Fibroblast of skin of scalp (primary cell): ENCODE results near the gene ZNF263.
A peak's percentile ranks its signal among the peaks of the same experiment; 100 is the strongest.
"Not testable (repeated sequence)": the region's sequence is repeated elsewhere in the genome, so short reads cannot be mapped to it uniquely, and the experiment has no call there.

Experiments
- DNase-seq: peaks from one replicate; pipeline ENCODE4 v3.0.0-alpha.2; 2013

The ZNF263 gene

DNA sequence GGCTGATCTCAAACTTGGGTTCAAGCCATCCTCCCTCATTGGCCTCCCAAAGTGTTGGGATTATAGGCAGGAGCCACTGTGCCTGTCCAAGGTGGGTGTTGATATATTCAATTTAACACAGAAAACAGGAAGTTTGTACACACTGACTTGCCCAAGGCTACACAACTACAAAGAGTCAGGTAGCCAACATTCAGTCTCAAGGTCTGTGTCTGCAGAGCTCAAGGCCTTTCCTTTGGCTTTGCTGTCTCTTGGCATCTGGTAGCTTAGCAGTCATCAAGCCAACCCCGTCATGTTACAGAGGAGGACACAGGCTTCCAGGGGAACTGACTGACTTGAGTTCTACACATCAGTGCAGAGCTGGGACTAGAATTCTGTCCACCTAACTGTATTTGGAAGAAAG is 15.0 kb upstream of the ZNF263 start:
- DNase-seq, result no peak

DNA sequence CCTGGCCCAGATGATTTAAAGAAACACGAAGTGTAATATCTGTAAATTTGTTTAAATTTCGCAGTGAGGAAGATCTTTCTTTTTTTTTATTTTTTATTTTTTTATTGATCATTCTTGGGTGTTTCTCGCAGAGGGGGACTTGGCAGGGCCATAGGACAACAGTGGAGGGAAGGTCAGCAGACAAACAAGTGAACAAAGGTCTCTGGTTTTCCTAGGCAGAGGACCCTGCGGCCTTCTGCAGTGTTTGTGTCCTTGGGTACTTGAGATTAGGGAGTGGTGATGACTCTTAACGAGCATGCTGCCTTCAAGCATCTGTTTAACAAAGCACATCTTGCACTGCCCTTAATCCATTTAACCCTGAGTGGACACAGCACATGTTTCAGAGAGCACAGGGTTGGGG is 12.6 kb upstream of the ZNF263 start:
- not testable (repeated sequence) for DNase-seq

DNA sequence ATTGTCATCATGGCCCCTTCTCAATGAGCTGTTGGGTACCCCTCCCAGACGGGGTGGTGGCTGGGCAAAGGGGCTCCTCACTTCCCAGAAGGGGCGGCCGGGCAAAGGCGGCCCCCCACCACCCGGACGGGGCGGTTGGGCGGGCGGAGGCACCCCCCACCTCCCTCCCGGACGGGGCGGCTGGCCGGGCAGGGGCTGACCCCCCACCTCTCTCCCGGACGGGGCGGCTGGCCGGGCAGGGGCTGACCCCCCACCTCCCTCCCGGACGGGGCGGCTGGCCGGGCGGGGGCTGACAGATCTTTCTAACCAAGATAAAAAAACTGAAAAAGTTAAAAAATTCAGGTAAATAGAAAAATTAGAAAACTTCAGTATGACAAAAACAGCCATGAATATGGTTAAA is 12.0 kb upstream of the ZNF263 start:
- not testable (repeated sequence) for DNase-seq

DNA sequence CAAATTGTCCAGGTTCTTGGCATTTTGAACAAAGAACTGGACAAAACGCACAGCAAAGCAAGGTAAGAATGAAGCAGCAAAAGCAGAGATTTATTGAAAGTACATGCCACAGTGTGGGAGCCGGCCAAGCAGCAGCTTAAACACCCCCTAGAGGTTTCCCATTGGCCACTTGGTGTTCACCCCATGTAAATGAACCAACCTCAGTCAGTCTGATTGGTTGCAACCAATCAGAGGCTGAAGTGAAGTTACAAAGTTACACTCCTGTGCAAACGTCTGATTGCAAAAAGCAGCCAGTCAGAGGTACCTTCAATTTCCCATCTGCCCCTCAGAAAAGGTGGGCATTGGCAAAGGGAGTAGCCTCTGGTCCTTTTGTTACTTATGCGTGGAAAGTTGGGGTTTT is 8.8 kb upstream of the ZNF263 start:
- no peak for DNase-seq

DNA sequence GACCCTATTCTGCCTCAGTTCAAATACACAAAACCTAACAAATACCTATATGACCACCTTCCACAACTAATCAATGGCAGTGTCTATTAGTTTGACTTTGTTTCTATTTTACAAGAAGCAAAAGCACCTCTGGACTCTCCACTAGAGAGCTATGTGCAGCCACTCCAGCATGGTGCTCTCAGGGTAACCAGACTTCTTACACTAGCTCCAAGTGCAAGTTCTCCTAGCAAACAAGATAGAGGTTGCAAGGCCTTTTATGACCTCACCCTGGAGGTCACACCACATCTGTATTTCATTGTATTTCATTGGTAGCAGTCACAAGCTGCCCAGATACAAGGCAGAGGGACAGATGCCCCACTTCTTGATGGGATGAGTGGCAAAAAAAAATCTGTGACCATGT is 8.3 kb upstream of the ZNF263 start:
- DNase-seq, result no peak

DNA sequence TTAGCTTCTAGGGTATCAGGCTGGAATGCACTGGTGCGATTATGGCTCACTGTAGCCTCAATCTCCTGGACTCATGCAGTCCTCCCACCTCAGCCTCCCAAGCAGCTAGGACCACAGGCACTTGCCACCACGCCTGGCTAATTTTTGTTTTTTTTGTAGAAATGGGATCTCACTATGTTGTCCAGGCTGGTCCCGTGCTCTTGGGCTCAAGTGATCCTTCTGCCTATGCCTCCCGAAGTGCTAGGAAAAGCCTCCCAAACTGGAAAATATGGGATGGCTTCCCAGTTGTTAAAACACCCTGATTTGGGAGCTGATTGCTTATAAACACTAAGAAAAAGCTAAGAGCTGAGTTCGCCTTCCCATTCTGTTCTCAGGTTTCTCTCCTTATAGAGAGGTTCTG is 6.6 kb upstream of the ZNF263 start:
- no peak for DNase-seq

DNA sequence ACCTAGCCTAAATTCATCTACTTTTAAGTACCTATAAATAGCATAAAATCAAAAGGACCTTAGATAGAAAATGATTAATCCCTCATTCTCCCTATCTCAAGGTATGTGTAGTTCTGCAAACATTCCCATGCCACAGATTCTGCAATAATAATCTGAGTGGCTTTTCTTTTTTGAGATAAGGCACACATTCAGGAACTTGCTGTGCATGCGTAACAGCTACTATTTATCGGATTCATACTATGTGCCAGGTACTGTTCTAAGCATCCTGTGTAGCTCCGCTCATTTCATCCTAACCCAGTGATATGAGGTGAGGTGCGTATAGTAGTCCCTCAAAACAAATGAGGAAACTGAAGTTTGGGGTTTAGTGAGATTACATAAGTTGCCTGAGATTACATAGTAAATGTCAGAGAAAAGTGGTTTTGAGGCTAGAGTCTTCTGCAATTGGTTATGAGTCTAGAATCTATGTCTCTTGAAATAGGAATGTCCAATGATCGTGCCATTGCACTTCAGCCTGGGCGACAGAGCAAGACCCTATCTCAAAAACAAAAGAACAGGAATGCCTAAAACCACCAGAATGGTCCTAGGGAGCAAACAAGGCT is 2.0 kb upstream of the ZNF263 start:
- DNase-seq, result no peak

DNA sequence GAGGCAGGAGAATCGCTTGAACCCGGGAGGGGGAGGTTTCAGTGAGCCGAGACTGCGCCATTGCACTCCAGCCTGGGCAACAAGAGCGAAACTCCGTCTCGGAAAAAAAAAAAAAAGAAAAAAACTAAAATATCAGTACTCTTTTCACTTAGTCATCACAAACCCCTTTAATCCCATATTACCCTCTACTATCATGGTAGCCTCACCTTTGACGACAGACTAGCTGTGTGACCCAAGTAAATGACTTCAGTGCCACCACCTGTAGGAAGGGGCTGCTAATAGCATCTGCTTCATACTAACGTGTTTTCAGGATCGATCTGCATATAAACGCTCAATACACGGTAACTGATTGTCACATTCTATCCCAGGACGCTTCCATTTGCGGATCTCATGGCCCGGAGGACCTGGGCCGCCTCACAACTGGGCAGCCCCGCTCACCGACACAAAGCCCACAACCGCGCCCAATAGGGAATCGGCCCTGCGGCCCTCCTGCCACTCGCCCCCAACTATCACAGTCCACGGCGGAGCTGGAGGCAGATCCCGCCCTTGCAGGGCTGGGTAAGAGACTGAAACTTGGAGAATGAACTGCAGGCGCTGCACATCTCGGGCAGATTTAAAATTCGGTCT is 1.1 kb upstream of the ZNF263 start:
- no peak for DNase-seq

DNA sequence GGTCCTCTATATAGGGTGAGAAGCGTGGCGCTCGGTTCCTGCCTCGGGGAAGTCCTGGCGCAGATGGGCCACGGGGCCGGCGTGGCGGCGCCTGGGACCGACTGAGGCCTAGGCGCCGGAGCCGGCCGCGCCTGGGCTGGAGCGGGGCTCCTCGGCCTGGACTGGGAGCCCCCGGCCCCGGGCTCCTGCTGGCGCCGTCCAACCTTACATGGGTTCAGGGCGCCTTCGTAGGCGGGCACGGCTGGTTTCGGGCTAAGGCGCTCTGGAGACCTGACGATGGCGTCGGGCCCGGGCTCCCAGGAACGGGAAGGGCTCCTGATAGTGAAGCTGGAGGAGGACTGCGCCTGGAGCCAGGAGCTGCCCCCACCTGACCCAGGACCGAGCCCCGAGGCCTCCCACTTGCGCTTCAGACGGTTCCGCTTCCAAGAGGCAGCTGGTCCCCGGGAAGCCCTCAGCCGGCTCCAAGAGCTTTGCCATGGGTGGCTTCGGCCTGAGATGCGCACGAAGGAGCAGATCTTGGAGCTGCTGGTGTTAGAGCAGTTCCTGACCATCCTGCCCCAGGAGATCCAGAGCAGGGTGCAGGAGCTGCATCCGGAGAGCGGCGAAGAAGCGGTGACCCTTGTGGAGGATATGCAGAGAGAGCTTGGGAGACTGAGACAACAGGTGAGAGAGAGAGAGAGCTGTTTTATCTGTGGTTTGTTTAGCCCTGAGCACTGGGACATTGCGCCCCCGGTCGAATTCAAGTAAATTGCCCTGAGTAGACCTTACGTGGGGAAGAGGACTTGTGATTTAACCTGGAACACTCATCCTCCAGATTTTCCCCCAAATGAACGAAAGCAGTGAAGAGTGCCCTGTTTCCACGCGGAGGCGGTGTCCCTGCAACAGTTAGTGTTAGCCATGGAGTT is 504 bp downstream of the ZNF263 start:
- DNase-seq, result no peak

DNA sequence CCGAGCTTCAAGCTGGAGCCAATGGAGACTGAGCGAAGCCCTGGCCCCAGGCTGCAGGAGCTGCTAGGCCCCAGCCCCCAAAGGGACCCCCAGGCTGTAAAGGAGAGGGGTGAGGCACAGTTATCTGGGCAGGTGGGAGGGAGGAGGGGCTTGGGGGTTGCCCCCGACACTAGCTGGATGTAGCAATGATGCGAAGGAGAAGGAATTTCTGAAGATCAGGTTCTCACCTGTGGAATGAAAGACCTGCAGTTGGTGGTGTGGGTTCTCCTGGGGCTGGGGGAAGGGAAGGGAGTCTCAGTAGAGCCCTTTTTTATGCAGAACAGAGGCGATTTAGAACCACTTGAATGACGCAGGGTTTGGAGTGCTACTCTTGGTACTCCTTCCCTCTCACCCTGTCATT is 1.8 kb downstream of the ZNF263 start:
- DNase-seq, result no peak

DNA sequence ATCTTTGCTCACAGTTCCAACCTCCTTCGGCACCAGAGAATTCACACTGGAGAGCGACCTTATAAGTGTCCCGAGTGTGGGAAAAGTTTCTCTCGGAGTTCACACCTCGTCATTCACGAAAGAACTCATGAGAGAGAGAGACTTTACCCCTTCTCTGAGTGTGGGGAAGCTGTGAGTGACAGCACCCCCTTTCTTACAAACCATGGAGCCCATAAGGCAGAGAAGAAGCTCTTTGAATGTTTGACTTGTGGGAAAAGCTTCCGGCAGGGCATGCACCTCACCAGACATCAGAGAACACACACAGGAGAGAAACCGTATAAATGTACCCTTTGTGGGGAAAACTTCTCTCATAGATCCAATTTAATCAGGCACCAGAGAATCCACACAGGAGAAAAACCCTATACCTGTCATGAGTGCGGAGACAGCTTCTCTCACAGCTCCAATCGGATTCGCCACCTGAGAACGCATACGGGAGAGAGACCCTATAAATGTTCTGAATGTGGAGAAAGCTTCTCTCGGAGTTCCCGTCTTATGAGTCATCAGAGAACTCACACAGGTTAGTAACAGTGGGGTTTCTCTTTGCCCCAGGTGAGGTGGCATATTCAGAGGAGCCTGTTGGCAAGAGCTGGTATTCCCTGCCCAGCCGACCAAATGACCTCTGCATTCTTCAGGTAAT is 6.8 kb downstream of the ZNF263 start:
- DNase-seq, result no peak

DNA sequence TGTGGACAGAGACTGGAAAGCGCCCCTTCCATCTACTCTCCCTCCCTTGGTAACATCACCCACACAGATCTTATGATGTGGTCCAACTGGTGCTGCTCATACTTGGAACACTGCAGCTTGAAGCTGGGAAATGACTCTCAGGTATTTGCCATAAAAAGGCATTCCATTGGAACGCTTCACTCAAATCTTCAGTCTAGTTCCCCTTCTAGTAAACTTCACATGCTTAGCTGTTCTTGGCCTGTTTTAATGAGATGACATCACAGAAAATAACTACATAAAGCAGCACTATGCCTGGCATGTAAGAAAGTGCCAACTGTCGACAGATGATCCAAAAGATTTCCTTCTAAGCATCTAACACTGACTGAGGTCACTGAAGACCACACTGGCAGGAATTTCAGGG is 9.3 kb downstream of the ZNF263 start:
- DNase-seq, result peak; percentile 17

DNA sequence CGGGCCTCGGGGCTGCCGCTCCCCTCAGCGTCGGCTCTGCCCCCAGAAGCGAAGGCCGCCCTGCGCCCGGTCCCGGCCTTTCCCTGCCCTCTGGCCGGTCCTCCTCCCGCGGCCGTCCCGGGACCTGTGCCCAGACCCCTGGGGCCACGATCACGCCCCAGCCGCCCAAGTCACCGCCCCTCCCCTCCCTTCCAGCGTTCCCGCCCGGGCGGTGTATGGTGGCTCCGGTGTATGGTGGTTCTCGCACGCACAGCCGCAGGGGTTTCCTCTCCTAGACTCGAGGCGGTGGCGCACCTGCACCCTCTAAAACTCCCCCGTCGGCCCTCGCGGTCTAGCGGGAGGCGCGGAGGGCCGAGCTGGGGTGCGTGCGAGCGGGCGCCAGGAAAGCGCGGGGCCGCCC is 11.9 kb downstream of the ZNF263 start:
- DNase-seq, result no peak

DNA sequence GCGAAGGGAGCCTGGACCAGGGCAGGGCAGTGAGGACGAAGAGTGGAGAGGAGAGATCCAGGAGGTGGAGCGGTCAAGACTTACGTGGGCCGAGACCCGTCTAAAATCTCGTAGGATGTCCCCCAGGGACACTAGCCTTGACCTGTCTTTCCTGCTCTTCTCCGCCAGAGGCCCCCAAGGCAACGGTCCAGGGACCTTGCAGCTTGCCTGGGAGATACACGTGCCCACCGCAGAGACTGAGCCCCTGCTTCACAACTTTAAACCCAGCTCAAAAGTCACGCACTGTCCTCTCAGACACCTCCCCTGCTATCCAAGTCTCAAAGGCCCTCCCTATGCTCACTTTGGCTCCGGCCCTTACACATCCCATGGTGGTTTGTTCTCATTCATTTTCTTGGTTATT is 12.5 kb downstream of the ZNF263 start:
- DNase-seq, result no peak

DNA sequence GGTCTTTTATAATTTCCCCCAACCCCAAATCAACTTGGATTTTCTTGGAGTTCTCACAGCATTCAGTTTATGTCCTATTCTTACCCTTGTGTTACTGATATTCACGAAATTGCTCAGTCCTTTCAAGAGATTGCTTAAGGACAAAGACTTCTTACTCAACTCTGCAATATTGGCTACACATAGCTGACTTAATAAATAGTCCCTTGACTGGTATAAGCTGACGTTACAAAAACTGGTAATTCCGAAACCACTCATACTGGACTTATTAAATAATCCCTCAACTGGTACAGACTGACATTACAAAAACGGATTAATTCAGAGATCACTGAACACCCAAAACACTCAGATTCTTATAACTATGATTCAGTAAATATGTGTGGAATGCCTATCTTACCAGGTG is 21.1 kb downstream of the ZNF263 start:
- no peak for DNase-seq

DNA sequence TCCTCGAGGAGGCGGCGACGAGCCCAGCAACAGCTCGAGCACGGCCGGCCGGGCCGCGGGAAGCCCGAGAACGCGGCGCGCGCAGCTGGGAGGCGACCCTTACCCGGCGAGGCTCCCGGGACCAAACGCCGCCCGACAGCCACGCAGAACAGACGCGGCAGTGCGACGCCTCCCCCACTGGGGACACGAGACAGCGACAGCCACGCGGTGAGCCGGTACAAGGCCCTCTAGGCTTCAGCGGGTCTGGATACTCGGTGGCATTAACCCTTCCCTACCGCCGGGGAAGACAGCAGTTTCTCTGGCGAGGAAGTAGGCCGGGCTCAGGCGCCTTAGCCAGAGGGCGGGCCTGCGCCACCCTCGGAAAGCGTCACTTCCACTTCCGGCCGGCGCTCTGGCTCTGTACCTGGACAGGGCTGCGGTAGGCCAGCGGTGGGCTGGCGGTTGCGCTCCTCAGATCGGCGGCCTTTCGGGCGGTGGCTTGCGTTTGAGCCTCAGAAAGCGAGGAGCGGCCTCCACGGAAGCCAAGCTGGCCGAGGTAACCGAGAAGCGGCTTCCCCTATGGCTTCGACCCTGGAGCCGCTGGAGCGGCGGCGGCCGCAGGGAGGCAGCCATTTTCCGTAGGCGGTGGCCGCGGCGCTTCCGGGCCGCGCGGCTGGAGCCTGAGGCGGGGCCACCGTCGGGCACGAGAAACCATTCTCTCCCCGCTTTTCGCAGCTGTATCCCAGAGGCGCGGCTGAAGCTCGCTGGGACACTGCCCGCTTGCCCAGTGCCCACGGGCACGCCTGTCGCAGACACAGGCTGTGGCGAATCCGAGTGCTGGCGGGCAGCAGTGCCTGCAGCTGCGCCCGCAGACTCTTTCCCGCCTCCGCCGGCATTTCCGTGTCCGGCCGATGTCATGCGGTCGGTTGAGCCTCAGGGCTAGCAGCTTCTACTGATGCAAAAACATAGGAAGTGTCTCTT is 22.1 kb downstream of the ZNF263 start, which contains the start of the genes TIGD7 and ZNF75A:
Gene TIGD7 (minus strand): TSS at position 322 of the 960 bp plus-strand sequence. CDS start 4,816 bp downstream, outside the sequence.
Gene ZNF75A (plus strand): TSS at position 389 of the 960 bp plus-strand sequence. CDS start 2,932 bp downstream, outside the sequence.
- peak; percentile 94 for DNase-seq

DNA sequence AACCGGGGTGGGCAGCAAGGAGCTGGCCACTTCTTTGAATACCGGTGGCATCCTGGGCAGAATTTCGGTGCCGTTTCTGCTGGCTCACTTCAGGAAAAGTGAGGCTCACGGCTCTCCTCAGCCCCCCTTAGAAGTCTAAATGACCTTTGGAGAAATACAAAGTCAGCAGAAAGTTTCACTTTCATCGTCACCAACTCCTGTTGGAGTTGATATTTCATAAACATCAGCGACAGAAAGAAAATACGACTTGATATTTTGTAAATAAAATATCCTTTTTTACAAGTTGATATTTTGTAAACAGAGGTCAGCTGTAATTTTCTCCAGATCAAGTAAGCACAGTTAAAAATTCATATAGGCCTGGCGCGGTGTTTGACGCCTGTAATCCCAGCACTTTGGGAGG is 22.8 kb downstream of the ZNF263 start:
- DNase-seq, result no peak

DNA sequence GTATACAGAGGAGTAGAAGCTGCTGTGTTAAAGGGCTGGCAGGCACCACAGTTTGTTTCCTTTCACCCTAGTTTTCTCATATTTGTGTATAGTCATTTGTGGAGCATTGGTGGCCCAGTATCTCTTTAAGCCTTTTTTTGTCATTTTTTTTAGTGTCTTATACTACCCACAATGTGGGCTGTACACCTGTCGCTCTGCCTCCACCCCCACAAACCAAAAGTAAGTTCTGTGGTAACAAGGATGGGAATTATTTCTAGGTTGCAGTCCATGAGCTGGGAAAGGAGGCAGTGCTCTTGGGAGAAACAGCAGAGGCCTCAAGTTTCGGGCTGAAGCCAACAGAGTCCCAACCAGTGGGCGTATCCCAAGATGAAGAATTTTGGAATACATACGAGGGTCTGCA is 28.2 kb downstream of the ZNF263 start:
- DNase-seq, result no peak

DNA sequence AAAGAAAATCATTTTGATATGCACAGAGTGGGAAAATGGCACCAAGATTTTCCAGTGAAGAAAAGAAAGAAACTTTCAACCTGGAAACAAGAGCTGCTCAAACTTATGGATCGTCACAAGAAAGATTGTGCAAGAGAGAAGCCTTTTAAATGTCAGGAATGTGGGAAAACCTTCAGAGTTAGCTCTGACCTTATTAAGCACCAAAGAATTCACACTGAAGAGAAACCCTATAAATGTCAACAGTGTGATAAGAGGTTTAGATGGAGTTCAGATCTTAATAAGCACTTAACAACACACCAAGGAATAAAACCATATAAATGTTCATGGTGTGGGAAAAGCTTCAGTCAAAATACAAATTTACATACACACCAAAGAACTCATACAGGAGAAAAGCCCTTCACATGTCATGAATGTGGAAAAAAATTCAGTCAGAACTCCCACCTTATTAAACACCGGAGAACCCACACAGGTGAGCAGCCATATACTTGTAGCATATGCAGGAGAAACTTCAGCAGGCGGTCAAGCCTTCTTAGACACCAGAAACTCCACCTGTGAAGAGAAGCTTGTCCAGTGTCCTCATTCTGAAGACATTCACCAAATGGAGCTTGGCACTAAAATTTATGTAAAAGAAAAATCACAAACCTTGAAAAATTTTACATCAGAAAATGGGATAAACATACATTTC is 34.2 kb downstream of the ZNF263 start:
- DNase-seq, result peak; percentile 6

DNA sequence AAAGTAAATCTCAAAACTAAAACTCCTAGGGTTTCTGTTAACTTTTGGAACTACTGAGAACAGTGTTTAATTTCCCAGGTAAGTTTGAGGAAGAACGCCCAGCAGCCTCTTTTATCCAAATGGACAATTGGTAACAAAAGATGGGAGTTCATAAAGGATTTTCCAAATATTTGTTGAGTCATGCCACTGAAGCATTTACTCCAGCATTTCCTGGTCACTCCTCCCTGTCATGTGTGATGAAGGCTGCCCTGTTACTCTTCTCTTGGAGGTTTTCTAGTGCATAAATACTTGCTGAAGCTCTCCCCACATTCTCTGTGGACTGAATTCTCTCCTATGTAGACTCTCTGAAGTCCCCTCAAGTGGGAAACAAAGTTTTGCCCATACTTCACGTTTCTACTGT is 38.5 kb downstream of the ZNF263 start:
- DNase-seq, result no peak

DNA sequence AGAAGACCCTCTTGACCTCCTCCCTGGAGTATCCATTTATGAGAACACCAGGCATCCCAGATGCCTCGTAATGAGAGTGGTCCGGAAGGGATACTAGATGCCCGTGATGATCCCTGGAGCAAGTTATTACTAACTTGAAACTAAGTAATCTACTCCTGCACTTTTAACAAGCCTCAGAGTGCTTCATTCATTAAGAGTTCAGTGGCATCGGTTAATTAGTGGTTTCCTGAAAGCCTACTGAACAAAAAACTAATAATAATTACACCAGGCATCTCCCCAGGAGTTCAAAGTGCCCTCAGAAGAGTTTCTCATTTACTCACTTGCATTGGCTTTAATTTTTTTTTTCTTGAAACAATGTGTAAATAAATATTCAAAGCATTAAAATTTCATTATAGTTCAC is 44.2 kb downstream of the ZNF263 start:
- DNase-seq, result no peak
